GM21529 (cell line): Measurements from ENCODE around the gene LCN2.

Experiments used
- ATAC-seq: cut with Tn5 transposase; IDR thresholded peaks from one replicate; pipeline ENCODE4 v1.9.1; 2021; ENCODE audit not compliant: unreplicated experiment

LCN2 gene

DNA sequence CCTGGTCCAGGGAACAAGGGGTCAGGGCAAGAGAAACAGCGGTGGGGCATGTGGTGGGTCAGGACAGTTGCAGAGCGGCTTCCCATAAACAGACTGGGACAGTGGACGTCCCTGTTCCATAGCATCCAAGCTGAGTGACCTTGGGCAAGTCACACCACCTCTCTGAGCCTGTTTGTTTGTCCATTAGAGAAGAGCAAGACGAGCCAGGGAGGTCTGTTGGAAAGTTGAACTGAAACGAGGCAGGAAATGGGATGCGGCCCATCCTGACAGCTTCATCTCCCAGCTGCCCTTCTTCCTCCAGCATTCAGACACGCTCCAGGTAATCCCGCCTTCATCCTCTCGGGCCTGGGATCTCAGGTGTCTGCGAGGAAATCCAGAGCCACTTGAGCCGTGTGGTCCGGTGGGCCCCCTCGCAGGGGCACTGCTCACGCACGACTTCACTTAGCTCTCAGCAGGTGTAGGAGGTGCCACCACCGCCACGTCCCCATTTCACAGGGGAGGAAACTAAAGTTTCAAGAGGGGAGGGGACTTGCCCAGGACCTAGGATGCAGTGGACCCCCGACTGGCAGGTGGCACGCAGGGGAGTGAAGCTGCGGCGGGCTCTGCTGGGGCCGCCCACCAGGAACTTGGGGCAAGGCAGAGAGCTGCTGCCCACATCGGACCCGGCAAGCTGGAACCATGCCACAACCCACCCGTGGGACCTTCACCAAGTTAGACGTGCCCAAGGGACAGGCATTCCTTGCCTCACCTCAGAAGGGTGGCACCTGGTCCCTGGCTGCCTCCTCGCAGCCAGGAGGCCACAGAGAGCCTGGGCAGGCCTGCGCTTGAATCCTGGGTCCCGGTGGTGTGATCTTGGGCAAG, 34.7 kb upstream of the LCN2 start:
- ATAC-seq: no peak

DNA sequence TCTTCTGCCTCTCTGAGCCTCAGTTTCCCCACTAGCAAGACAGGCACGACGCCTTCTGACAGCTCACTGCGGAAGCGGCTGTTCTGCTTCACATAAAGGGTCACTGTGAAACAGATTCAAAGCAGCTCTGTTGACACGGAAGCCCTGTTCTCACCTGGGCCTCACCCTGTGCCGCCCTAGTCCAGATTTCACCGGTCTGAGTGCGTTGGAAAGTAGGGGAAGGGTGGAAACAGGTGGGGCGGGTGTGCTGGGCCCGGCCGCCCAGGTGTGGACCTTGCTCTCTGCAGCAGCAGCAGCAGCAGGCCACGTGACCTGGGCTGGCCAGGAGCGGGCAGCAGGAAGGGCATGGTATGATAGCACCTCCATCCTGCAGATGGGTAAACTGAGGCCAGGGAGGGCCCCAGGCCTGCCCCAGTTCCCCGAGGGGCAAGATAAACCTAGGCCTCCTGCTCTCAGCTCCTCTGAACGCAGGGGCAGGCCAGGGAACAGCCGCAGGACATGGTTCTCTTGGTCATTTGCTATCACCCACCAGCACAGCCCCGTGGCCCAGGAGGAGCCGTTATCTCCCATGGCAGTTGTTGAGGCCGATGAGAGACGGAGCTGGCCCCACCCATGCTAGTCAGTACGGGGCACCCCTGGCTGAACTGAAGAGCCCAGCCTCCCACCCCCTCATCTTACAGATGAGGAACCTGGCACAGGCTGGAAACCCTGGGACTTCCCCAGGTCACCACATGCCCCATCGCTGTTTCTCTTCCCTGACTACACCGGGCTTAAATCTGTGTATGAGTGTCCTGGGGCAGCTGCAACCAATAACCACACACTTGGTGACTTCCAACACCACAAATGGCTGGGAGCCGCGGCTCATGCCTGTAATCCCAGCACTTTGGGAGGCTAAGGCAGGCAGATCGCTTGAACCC, 33.8 kb upstream of the LCN2 start:
- no peak for ATAC-seq

DNA sequence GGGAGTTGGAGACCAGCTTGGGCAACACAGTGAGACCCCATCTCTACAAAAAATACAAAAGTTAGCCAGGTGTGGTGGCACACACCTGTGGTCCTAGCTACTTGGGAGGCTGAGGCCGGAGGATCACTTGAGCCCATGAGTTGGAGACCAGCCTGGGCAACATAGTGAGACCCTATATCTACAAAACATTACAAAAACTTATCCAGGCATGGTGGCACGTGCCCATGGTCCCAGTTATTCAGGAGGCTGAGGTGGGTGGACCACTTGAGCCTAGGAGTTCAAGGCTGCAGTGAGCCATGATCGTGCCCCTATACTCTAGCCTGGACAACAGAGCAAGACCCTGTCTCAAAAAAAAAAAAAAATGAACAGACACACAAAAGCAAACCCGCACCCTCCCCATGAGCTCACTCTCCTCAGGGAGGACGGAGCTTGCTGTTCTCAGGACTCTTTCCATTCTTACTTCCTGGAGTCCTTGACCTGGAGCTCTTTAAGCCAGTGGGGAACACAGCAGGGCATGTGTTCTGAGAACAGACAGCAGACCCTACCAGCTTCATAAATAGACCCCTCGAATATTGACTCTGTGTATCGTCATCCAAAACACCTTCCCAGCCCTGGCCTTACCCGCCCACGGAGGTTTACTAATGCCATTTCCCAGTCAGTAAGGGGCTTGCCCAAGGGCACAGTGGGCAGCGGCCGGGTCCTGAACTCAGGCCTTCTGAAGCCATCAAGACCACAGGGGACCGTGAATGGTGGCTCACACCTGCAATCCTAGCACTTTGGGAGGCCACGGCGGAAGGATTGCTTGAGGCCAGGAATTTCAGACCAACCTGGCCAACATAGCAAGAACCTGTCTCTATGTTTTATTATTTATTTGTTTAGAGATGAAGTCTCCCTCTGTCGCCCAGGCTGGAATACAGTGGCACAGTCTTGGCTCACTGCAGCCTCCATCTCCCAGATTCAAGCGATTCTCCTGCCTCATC, 32.9 kb upstream of the LCN2 start:
- ATAC-seq: no peak

DNA sequence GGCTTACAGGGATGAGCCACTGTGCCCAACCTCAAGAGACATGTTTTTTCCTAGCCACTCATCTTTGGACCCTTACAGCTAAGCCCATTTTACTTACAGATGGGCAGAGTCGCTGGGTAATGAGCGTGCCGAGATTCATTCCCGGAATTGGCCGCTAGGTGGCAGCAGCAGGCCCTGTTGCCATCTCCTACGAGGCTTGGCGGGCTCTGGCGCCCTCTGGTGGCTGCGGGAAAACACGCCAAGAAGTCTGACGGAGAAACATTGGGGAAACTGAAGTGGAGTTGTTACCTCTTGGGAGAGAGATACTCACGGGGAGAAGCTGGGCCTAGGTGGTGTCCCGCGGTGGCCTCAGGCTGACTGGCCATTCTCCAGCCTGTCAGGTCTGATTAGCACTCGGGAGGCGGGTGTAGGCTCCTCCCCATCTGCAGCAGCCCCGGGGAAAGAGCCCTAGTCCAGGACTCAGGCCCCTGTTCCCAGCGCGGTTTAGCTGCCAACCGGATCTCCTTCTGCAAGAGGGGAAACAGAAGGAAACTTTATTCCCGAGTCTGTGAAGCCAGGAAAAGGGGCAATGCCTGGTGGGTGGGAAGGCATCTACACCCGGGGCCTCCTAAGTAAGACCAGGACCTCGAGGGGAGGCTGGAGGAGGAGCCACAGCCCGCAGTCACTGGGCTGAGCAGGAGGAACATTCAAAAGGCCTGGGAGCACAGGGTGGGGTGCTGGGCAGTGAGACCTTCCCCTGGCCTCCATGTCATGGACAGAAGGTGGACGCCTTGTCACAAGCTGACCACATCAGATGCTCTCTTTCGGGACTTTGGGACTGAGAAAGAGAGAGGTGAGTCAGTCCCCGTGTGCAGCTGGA, 31.4 kb upstream of the LCN2 start:
- ATAC-seq: peak; percentile 60

DNA sequence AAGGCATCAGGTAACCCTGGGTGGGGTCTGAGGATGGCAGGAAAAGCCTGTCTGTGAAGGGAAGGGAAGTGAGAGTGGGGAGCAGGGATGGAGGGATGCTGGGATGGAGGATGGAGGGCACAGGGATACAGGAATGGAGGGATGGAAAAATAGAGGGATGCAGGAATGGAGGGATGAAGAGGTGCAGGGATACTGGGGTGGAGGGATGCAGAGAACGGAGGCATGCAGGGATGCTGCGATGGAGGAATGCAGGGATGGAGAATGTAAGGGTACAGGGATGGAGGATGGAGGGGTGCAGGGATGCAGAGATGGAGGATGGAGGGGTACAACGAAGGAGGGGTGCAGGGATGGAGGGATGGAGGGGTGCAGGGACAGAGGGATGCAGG, 30.8 kb upstream of the LCN2 start:
- no peak for ATAC-seq

DNA sequence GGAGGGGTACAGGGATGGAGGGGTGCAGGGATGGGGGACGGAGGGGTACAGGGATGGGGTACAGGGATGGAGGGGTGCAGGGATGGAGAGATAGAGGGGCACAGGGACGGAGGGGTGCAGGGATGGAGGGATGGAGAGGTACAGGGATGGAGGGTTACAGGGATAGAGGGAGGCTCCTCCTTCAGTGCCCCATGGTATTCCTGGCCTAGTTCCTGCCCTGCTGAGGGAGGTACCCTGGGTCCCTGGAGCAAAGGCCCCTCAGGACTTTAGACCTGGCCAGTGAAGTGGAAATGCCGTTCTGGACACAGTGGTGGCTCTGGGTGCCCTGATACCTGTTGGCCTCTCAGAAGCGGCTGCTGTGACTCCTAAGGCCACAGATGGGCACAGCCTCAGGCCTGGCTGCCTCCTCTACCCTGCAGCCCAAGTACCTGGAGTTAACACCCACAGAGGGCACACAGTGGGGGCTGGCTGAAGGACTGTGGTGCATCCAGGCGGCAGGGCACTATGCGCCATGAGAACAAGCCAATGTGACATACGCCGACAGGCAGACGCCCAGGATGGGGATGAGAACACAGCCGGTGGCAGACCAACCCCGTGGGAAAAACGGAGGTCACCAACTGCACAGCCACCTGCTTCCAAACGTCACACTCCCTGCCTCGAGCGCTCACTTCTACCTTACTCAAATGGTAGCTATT, 30.1 kb upstream of the LCN2 start:
- no peak for ATAC-seq

DNA sequence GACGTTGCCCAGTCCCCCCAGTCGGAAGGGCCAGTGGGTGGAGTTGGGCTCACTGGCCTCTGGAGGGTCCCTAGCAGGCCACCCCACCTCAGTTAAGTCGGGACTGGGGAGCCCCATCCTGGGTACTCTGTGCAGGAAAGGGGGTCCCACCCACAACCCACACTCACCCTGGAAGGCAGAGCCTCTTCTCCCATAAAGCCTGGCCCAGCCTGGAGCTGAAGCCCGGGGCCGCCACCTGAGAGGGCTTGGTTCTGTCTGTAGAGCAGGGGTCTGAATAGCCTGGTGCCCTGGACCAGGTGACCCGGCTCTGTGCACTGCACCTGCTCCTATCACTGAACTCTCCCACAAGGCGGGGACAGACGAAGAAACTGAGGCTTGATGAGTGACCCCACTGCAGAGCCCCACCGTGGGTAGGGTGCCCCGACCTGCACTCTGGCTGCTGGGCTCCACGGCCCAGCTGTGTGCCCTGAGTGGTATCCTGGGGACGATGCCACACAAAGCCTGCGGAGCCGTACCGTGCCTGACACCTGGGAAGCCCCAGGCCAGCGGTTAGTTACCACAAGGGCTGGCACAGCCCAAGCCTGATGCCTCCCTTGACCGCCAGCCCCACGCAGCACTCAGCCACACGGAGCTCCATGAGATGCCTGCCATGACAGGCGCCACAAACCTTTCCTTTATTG, 29.1 kb upstream of the LCN2 start:
- no peak for ATAC-seq

DNA sequence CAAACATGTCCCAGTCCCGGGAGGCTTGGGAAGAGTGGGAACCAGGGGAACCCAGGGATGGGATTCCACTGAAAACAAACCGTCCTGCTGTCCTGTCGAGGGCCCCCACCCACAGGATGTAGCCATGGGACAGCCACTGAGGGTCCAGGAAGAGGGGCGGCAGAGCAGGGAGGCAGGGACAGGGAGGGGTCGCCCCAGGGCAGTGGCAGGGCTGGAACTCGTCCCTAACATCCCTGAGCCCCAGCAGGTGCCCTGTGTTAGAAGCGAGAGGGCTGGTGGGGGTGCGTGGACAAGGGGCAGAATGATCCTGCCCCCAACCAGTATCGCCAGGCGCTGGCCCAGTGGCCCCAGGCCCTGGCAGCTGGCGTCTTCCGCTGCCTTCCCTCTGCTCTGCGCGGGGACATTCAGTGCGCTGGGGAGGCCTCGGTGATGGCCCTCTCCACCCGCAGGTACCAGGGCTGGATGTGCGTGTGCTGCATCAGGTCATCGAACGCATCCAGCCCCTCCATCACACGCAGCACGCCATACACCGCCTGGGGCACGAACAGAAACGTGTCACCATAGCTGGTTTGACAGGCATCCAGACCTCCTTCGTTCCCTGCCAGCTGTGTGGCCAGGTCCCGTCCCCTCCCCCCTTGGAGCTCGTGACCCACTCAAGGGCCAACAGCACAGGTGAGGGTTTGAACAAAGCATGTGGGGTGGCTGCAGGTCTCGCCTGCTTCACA, 28.4 kb upstream of the LCN2 start:
- no peak for ATAC-seq

DNA sequence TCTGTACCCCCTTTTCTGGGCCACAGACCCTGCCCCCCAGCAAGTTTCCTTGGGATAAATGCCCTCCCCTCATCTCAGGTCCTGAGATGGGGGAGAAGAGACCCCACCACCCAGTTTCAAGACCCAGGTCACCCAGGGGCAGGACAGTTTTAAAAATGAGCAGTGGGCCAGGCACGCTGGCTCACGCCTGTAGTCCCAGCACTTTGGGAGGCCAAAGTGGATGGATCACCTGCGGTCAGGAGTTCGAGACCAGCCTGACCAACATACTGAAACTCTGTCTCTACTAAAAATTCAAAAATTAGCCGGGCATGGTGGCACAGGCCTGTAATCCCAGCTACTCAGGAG, 27.8 kb upstream of the LCN2 start:
- ATAC-seq: no peak

DNA sequence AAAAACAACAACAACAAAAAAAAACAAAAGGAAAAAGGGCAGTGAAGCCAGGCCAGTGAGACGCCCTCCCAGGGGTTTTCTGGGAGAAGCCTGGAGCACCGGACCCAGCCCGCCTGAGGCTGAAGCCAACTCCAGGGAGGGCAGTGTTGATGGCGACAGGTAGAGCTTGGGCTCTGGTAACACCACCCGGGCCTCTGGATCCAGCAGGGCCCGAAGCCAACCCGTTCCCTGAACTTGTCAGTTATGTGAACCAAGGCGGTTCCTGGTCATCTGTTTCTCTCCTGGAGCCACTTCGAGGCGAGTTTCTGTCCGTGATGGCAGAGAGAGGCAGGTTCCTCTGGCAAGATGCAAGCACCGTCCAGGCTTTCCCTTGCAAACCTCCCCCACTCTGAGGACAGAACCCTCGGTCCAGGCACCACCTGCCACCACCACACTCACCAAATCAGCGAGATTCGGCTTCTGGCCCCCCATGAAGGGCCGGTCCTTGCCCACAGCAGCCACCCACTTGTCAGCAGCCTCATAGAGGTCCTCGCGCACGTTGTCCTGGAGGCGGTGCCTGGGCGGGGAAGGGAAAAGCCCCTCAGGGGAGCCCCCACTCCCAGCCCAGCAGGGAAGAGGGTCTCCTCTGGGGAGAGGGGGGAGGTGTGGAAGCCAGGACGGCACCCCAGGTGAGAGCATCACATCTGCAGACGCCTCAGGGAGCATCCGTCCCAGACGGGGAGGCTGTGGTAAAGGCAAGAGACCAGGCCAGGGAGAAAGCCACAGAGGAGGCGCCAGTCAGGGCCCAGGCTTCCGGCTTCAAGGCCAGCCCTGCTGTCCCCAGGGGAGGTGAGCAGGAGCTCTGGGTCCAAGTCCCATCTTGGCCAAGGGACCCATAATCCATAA, 27.1 kb upstream of the LCN2 start:
- no peak for ATAC-seq

DNA sequence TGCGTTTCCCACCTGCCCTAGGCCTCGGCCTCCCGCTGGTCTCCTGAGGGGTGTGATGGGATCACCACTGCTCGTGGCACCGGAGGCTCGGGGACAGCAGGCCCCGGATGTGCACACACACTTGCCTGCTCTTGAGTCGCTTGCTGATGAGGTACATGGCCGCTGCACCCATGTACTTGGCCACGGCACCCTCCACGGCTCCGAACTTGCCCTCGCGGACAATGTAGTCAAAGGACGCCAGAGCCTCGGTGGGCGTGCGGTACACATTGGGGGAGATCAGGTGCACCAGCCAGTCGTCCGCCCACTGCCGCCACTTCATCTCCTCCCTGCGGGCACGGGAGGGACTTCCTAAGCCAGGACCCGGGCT, 26.5 kb upstream of the LCN2 start:
- no peak for ATAC-seq

DNA sequence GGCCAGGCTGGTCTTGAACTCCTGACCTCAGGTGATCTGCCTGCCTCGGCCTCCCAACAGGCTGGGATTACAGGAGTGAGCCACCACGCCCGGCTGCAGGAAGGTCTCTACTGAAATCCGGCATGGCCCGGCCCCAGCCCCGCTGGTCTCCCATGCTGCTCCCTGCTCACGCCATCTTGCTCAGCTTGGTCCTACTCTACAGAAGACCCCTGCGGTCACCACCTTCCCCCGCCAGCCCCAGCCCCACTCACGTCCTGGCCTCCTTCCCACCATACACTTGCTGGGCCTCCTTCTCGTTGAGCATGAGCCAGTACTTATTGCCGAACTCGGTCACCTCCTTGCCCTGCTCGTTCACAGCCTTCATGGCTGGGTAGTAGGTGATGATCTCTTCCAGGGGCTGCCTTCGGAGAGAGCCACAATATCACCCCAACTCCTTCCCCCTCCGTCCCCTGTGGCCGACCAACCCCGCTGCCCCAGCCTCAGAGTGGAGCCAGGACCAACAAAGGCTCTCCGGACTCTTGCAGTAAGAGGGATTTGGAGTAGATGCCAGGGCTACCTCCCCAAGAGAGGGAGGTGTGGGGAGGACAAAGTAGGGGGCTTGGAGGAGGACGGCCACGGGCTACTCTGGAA, 25.7 kb upstream of the LCN2 start:
- no peak for ATAC-seq

DNA sequence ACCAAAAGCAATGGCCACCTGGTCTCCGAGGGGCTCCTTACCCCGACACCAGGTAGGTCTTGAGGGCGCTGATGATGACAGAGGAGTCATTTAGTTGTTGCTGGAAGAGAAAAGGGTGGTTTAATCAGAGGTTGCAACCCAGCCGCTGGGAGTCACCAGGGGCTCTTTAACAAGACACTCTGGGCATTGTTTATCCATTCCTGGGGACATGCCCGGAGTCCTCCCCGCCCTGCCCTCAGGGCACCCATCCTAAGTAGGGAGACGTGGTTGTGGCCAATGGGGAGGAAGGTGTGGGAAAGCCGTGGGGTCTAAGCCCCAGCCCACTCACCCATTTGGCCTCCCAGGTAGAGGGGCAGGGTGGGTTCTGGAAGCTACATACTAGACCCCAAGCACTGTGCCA, 24.8 kb upstream of the LCN2 start:
- ATAC-seq: no peak

DNA sequence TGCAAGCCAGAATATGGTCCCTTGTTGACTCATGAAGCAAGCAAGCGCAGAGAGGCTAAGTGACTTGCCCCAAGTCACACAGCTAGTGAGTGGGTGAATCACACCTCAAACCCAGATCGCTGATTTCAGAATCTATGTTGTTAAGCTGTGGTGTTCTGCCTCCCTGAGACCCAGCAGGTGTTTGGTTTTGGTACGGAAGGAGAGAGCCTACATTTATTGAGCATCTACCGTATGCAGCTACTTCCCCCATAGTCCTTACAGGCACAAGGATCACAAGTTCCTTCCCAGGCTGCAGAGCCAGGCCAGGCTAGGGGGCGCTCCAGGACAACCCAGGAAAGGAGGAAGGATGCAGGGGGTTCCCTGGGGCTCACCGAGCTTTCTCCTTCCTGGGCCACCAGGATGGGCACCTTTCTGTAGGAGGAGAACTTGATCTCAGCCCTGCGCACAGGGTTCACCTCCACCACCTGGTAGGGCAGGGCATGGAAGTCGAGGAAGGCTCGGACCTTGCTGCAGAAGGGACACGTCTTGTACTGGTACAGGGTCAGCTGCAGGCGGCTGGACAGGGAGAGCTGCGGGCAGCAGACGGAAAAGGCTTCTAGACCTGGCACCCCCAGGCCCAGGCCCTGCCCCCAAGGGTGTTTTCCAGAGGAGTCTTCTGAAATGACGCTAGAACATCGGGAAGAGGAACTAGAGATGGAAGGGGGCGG, 24.2 kb upstream of the LCN2 start:
- ATAC-seq: no peak

DNA sequence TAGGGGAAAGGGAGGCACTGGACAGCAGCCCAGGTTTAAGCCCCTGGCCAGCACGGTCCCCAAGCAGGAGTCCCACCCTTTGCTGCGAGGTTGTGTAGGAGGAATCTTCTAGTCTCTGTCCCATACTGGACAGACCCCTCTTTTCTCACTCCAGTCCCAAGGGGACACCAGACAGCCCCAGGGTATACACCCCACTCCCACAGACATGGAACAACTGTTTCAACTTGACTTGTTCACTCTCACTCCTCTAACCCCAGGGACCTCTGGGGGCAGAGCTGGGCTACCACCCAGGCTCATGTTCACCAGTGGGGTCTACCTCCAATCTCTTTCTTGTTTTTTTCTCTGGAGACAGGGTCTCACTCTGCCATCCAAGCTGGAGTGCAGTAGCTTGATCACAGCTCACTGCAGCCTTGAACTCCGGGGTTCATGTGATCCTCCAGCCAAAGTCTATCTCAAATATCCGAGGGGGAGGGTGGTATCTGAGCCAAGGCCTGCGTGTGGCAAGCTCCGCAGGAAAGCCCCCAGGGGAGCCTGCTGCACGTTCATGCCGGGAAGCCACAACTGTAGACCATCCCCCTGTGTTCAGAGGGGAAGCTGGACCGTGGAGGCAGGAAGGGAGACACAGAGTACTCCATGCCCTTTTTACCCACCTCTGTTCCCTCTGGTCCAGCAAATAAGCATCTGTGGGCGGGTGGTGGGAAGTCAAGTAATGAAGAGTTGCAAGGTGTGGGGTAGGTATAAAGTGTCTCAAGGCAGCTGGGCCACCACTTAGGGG, 23.5 kb upstream of the LCN2 start:
- ATAC-seq: no peak

DNA sequence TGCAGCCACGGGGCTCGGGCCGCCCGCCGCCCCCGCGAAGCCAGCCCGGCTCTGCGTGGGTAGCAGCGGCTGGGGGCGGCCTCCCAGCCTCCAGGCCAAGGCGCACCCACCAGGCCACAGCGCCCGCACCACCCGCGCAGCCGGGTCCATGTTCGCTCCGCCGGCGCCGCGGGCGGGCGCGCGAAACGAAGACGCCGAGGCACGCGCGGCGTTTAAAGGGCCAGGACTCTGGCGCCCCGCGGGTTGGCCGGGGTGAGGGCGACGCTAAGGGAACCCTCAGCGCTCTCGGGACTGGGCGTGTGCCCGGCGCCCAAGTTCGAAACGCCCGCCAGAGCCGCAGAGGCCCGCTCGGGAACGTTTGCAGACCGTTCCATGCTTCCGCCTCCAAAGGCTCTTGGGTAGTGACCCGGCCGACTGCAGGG, 21.7 kb upstream of the LCN2 start, which contains the start of gene PTGES2:
Gene PTGES2, minus strand, starts transcription at position 162 of the 422 bp plus-strand sequence. Its CDS starts 12 bp downstream, at position 150.
- peak; percentile 54 for ATAC-seq
